Measurements from ENCODE around the gene BGLAP. TPM values are rescaled to one million over a fixed set of nuclear protein-coding genes. Genes with fewer than 3 reads are reported as not detected.

BGLAP gene
- total and polyA plus RNA-seq, 2 donors (not counting 1 experiment from before 2014, with no cell fraction given), result 3.1 to 7.4 TPM

- intact Hi-C loops (cut with micrococcal nuclease), result no loop called here
- Mint-ChIP-seq H3K4me1 (no peaks in the 10 kb centered on the region), H3K4me3 (no peak overlapping the region), H3K27me3 (no peaks in the 10 kb centered on the region), H3K9me3 (ENCODE audit: insufficient read depth) (no peaks in the 10 kb centered on the region), H3K27ac (no peak overlapping the region)
- no peak for DNase-seq
- no peak overlapping the region for H2AFZ ChIP-seq (ENCODE audit: insufficient read depth, low read depth, low read length, poor library complexity, severe bottlenecking)
- H3K9ac ChIP-seq (ENCODE audit: low read length), result no peak overlapping the region
- H3K27me3 ChIP-seq (replicated peaks in 1 of 4; ENCODE audit: control extremely low read depth in 1 of 4, control insufficient read depth in 3 of 4, insufficient read depth in 4 of 4, low read length in 3 of 4), result no peaks in the 10 kb centered on the region
- no peak overlapping the region for H3K4me2 ChIP-seq (replicated peaks; ENCODE audit: low read depth, low read length, poor library complexity, severe bottlenecking)
- no peaks in the 10 kb centered on the region for H3K9me3 ChIP-seq (ENCODE audit: control extremely low read depth in 1 of 3, control insufficient read depth in 2 of 3, insufficient read depth in 1 of 3, low read length in 2 of 3)
- H3K79me2 ChIP-seq (ENCODE audit: control insufficient read depth, insufficient read depth, low read length), result no peaks in the 10 kb centered on the region
- ChIA-PET CTCF (no interaction called here), POLR2A (no interaction called here)
- H3K4me1 ChIP-seq (ENCODE audit: control insufficient read depth in 2 of 2, insufficient read depth in 2 of 2, low read length in 2 of 2), result no peaks in the 10 kb centered on the region
- no peak for ATAC-seq (ENCODE audit: low read depth)
- H4K20me1 ChIP-seq (ENCODE audit: control insufficient read depth, insufficient read depth, low read length, poor library complexity, severe bottlenecking), result no peaks in the 10 kb centered on the region
- no peak overlapping the region for H3K27ac ChIP-seq (ENCODE audit: low read length in 2 of 2)
- no CpG with 5 or more reads among the region's 3 CpGs for whole genome bisulfite sequencing (ENCODE audit: insufficient coverage)
- peaks cover 4 to 75% of the 10 kb centered on the region in 2 experiments for H3K36me3 ChIP-seq (replicated peaks in 1 of 2; ENCODE audit: control extremely low read depth in 1 of 2, control insufficient read depth in 1 of 2, extremely low read depth in 1 of 2, insufficient read depth in 2 of 2, low read length in 1 of 2)
- TF ChIP-seq EZH2 (IDR thresholded peaks at IDR 0.05; ENCODE audit: borderline replicate concordance, insufficient read depth, low read depth, low read length, poor library complexity, severe bottlenecking) (no peak), CTCF (IDR thresholded peaks at IDR 0.05) (no peak)
- no peak overlapping the region for H3K4me3 ChIP-seq (ENCODE audit: control extremely low read depth in 1 of 5, extremely low read depth in 1 of 5, insufficient read depth in 1 of 5, low read depth in 2 of 5, low read length in 4 of 5)
These were observed 17.8 kb downstream of the BGLAP start for GRCh38 chr1:156259805-156260204.

GRCh38 chr1:156260896-156261295, 18.9 kb downstream of the BGLAP start:
- Histone ChIP-seq H3K27ac (ENCODE audit: low read length in 2 of 2) (no peak overlapping the region), H3K4me3 (ENCODE audit: control extremely low read depth in 1 of 5, extremely low read depth in 1 of 5, insufficient read depth in 1 of 5, low read depth in 2 of 5, low read length in 4 of 5) (no peak overlapping the region), H3K27me3 (replicated peaks in 1 of 4; ENCODE audit: control extremely low read depth in 1 of 4, control insufficient read depth in 3 of 4, insufficient read depth in 4 of 4, low read length in 3 of 4) (no peaks in the 10 kb centered on the region), H3K4me1 (ENCODE audit: control insufficient read depth in 2 of 2, insufficient read depth in 2 of 2, low read length in 2 of 2) (no peaks in the 10 kb centered on the region), H3K36me3 (replicated peaks in 1 of 2; ENCODE audit: control extremely low read depth in 1 of 2, control insufficient read depth in 1 of 2, extremely low read depth in 1 of 2, insufficient read depth in 2 of 2, low read length in 1 of 2) (peaks cover 8 to 81% of the 10 kb centered on the region in 2 experiments), H3K9ac (ENCODE audit: low read length) (no peak overlapping the region), H3K4me2 (replicated peaks; ENCODE audit: low read depth, low read length, poor library complexity, severe bottlenecking) (no peak overlapping the region), H3K79me2 (ENCODE audit: control insufficient read depth, insufficient read depth, low read length) (no peaks in the 10 kb centered on the region), H3K9me3 (ENCODE audit: control extremely low read depth in 1 of 3, control insufficient read depth in 2 of 3, insufficient read depth in 1 of 3, low read length in 2 of 3) (no peaks in the 10 kb centered on the region), H2AFZ (ENCODE audit: insufficient read depth, low read depth, low read length, poor library complexity, severe bottlenecking) (no peak overlapping the region), H4K20me1 (ENCODE audit: control insufficient read depth, insufficient read depth, low read length, poor library complexity, severe bottlenecking) (no peaks in the 10 kb centered on the region)
- ChIA-PET CTCF (no interaction called here), POLR2A (interaction anchor here (0.6 kb wide), 1 partner anchor 36 kb away, joined by 3 read pairs; no protein-coding TSS in a partner anchor)
- no peak overlapping the region for H3K27ac Mint-ChIP-seq
- H3K27me3 Mint-ChIP-seq, result no peaks in the 10 kb centered on the region
- no peaks in the 10 kb centered on the region for H3K9me3 Mint-ChIP-seq (ENCODE audit: insufficient read depth)
- no peaks in the 10 kb centered on the region for H3K4me1 Mint-ChIP-seq
- ATAC-seq (ENCODE audit: low read depth) (no peak), DNase-seq (no peak)
- H3K4me3 Mint-ChIP-seq, result no peak overlapping the region
- WGBS (ENCODE audit: insufficient coverage), result 100% methylated on average over 1 of the region's 2 CpGs
- intact Hi-C loops (cut with micrococcal nuclease), result no loop called here
- TF ChIP-seq EZH2 (IDR thresholded peaks at IDR 0.05; ENCODE audit: borderline replicate concordance, insufficient read depth, low read depth, low read length, poor library complexity, severe bottlenecking), result no peak
- TF ChIP-seq CTCF (IDR thresholded peaks at IDR 0.05), result no peak

Measured in B cell (primary cell).